Stimulated activated CD8-positive, alpha-beta memory T cell treated with anti-CD3 and anti-CD28 coated beads, Interleukin-12 subunit alpha, Interleukin-12 subunit beta, amount 100 ng/mL, for 4 hours (primary cell): Measurements from ENCODE around the gene LRMDA.

Experiments used
- DNase-seq: peaks from one replicate; pipeline ENCODE4 v3.0.0-alpha.2; 2020; ENCODE audit warnings: low read depth

Gene LRMDA

DNA sequence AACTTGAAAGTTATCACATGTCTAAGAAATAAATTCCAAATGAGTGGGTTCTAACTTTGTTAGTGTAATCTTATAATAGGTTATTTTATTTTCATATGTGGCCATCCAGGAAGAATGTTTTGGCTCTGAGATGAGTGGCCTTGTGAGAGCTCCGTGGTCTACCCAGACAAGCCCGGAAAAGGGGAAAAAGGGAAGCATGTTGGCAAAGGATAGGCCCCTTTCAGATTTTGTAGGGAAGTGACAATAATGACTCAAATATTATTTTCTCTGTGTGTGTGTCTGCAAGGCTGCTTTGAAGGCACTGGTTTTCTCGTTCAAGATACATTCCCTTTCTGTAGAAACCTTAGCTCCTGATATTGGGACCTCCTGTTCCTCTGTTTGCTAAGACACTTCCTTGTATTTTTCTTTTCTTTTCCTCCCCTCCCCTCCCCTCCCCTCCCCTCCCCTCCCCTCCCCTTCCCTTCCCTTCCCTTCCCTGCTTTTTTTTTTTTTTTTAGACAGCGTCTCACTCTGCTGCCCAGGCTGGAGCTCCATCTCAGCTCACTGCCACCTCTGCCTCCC, 240.8 kb downstream of the LRMDA start:
- no peak for DNase-seq

DNA sequence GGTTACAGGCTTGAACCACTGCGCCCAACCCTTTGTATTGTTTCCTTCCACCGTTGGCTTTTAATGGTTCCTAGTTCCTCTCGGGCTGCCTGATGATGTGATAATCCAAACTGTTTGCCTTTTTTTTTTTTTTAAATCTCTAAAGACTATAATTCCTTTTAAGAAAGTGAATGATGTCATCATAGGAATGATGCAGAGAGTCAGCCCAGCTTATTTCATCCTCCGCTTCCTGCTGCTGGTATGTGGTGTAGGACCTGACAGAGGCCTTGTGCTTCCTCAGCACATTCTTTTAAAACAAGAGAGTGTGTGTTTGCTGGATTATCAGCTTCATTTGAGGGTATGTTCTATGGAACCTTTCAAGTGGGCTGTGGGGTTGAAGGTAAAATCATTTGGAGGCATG, 241.4 kb downstream of the LRMDA start:
- no peak for DNase-seq

DNA sequence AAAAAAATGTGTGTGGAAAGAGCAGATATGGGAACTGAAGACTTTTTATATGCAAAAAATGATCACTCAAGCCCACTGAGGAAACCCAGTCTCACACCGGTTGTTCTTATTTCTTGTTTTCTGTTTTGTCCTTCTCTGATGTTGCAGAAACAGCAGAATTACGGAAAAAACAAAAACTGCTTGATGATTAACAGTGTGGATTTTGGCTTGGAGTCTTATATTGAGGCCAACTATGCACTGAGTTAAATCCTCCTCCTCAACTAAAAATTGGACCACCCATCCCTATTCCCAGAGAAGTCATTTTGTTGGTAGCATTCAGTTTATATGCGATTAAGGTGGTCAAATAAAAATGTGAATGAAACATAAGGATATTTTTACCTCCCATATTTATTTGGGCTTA, 246.1 kb downstream of the LRMDA start:
- DNase-seq = no peak

DNA sequence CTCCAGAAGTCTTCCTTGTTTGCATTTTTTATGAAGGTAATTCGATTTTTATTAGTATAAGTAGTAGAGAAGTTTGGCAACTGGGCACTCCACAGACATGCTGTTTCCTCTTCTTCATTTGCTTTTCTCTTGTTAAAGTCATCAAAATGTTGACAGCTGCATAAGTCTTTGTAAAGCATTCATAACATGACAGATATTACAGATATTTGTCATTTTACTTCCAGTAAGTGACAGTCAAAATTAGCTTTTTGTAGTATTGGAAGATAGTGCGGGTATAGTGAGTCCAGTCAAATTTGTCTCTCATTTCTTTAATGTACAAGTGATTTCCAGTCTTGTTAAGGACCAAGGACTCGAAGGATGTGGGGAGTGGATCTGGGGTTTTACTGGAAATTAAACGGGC, 247.1 kb downstream of the LRMDA start:
- no peak for DNase-seq

DNA sequence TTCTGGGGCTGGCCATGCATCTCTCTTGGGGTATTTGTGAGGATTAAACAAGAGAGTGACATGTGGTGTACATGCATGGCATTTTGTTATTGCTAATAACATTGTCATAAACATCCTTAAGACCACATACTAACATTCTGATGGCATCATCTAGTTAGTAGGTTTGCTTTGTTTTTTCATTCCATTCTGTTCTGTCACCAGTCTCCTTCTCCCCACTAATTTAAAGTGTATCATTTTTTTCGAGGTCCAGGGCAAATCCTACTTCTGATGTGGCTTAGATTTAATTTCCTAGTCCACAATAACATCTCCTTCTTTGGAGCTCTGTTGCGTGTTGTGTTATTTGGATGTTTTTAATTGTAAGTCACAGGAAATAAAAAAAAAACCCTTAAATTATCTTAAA, 248.1 kb downstream of the LRMDA start:
- no peak for DNase-seq

DNA sequence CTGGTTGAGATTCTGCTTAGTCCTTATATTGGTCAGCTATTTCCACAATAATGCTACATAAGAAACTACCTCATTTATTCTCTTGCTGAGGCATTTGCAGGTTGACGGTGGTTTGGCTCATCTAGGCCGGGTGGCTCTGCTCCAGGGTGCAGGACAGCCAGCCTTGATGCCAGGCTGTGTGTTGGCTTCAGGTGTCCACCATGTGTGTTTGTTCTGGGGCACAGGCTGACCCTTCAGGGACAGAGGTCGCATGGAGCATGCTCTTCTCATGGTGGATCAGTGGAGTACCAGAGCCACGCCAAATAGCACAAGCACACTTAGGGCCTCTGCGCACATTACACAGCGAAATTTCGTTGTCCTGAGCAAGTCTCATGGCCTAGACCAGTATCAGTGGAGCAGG, 249.9 kb downstream of the LRMDA start:
- DNase-seq = no peak

DNA sequence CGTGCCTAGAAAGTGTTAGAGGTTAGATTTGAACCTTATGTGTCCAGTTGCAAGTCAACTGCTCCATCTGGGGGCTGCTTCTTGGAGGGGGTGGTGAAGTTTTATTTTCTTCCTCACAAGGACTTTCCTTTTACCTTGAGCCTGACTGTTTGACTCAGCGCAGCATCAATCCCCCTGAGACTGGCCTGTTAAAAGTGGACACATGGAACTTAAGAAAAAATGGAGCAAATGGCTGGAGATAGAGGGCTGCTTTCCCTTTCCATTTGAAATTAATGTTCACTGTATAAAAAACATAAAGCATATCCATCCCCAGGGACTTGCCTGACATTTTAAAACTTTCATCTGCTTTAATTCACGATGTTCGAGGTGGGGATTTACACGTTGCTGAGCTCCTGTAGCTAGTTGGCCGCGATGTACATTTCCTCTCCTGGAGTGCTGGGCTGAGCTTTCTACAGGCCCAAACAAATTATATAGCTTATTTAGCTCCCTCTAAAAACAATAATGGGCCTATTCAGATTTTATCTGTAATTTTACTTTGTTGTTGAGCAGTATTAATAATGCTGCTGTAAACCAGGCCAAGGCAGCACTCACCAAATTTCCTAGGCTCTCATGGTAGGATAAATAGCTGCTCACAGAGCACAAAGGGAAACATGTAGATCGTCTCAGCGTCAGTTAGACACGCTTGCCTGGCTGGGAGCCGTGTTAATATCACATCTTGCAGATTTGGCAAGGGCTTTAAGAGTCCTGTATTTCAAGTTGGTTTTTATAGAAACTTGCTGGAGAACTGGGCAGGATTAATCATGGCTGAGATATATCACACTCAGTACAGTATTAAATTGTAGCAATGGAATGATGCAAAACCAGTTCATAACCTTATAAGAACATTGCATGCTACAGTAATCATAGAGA, 251.5 kb downstream of the LRMDA start:
- no peak for DNase-seq

DNA sequence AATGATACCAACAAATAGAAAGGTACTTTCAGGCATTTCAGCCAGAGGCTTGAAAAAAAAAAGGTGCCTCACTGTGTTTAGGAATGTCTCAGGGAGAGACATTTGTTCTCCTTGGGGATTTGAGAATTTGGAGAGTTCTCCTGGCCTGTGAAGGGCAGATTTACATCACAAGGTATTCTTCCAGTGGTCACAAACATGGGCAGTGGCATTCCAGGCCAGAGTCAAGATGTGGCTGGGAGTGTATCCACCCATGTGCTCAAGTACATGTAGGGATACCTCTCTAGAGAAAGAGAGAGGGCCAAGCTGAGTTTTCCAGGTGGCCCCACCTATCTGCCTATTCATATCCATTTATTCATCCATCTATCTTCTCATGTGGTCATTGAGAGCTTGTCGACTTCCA, 253.8 kb downstream of the LRMDA start:
- DNase-seq = no peak

DNA sequence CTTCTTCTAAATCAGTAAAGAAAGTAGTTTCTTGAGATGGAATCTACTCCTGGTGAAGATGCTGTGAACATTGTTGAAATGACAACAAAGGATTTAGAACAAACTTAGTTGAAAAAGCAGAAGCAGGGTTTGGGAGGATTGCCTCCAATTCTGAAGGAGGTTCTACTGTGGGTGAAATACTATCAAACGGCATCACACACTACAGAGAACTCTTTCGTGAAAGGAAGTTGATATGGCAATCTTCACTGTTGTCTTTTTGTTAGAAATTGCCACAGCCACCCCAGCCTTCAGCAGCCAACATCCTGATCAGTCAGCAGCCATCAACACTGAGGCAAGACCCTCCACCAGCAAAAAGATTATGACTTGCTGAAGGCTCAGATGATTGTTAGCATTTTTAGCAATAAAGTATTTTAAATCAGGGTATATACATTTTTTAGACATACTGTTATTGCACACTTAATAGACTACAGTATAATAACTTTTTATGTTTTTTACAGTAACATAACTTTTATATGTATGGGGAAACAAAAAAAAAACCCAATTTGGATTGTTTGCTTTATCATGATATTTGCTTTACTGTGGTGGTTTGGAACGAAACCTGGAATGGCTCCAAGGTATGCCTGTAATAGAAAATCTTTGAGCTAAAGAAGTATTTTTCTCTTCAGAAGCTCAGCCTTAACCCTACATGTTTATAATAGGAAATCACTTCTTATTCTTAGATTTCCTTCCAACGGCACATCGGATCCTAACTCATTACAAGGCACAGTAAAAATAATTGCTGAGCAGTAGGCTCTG, 257.3 kb downstream of the LRMDA start:
- DNase-seq = no peak

DNA sequence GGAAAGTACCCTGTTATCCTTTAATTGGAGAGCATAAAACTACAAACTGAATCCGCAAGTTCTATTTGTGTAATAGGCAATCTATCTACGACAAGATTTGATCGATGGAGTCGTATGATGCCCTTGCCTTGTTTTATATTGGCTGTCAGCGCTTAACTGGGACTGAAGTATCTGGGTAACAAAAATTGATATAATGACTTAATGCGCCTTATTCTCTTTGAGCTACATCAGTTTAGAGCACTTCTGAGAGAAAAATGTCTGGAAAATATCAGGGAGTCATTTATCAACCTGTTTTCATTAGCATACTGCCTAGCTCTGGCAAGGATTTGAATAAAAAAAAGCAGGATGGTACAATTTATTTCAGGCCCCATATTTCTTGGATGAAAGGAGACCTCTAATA, 262.1 kb downstream of the LRMDA start:
- DNase-seq = no peak

DNA sequence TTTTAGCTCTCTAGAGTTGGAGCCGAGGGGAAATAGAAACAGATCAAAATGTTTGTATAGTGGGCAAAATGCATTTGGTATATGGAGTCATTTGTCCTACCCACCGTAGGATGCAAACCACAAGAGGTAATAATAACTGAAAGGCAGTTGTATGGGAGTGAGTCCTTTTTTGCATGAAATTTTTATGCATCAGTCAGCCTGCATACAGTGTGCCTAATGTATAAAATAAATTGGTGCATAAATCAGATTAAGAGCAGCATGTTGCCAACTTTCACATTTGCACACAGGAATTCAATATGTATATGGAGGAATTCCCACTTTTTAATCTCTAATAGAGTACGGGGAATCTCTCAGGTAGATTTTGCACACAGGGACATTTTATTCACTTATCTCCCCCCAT, 262.8 kb downstream of the LRMDA start:
- no peak for DNase-seq

DNA sequence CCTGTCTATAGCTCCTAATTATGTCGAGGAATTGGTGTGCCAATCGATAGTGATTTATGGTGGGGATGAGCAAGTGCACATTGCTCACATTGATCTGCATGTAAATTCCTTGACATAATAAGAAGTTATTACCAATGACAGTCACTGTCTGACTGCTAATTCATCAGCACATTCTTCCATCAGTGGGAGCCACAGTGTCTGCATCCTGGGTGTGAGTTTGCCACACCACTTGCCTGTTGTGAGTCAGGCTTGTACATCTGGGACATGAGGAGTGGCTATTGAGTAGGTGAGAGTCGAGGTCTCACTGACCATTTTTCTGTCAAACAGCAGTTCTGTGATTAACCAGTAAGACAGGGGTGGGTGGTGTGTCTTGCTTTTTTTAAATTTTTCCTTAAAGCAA, 263.4 kb downstream of the LRMDA start:
- no peak for DNase-seq

DNA sequence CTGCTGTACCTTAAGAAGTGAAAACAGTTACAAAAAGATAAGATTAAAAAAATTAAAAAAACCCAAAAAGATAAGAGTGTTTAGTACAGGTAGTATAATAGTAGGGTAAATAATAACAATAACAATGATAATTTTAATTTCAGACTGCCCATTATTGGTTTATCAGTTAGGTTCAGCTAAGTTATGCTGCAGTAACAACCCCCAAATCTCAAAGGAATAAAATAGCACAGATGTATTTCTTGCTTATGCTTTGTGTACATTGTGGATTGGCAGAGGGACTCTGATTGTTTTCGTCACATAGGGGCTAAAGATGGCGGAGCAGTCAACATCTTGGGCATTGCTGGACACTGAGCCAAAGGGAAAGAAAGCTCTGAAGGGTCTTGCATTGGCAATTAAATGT, 264.6 kb downstream of the LRMDA start:
- DNase-seq = no peak

DNA sequence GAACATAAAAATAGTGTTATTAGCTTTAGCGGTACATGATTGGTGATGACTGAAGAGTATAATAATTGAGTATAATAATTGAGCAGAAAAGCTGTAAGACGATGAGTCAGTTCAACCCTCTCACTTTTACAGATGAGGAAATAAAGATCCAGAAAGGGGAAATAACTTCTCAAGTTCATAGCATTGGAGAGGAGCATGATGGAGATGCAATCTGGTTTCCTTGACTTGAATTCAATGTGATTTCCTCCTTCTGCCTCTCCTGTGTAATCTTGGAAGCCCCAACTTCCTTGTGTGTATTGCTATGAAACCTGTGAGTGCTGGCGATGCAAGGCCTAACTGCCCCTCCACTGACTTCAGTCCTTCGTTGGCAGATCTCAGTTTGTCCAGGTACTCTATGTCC, 265.1 kb downstream of the LRMDA start:
- DNase-seq = no peak

DNA sequence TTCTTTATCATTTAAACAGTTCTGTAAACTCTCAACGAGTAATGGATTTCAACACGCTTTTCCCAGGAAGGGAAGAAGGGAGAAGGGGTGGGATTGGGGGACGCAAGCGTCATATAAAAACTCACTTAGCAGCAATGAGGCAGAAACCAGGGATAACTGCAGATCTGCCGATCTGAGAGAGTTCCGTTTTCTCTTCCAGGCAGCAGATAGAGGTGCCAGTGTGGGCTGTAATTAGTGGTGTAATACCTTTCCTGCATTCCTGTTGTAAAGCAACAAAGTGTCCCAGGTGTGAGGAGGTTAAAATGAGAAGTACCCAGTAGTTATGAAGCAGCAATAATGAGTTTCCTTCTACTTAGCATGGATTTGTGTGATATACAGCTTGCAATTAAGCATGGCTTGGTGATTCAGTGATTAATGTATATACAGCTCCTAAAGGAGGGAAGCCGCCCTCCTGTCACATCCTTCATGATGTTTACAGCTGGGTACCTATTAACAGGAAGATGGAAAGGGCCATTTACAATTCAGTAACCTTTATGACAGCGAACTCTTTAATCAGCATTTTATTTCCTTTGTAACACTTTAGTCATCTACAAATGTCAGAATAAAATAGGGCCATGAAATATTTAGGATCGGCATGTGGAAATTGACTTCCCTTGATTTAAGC, 271.9 kb downstream of the LRMDA start:
- no peak for DNase-seq

DNA sequence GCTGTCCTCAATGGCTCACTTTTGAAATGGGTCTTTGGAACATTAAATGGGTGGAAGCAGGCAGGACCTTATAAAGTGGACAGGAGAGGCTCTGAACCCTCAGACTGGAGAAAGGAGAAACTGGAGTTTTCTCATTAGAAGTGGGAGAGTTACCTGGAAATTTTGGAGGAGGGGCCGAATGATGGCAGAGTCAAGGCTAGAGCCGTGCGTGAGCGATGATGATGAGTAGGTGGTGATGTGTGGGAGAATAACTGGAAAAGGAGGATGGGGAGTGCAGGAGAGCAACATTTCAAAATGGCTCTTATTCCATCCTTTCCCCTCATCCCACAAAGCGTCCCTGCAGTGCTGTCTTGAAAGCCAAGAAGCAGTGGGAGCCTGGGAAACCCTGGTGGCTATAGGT, 274.0 kb downstream of the LRMDA start:
- DNase-seq = no peak

DNA sequence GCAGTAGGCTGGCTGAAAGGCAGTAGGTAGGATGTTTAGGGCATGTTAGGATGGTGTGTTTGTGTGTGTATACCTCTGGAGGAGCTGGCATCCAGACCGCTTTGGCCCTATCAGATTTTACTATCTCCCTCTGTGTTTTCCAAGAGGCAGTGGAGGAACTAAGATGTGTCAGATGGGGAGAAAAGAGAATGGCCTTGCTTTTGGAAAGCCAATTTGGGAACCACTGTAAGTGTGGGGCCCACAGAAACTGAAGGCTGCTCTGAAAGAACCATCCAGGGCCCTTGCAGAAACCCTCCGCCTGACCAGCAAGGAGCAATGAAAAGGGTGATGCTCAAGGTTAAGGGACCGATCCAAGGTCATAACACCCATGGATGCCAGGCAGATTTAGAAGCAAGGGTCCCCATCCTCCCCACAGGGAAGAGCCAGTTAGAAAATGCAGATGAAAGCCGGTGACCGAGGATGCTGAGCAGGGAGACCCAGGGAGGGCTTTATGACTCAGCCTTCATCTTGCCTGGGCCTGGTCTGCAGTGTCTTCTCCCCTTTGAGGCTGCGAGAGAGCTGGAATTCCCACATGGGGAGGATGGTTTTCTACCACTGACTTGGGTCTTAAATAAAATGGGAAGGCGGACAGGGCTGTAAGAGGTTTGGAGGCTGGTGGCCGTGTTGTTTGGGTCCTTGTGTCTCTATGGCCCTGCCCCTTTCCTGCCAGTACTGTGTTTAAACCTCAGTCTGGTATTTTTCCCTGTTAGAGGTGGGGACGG, 275.8 kb downstream of the LRMDA start:
- no peak for DNase-seq

DNA sequence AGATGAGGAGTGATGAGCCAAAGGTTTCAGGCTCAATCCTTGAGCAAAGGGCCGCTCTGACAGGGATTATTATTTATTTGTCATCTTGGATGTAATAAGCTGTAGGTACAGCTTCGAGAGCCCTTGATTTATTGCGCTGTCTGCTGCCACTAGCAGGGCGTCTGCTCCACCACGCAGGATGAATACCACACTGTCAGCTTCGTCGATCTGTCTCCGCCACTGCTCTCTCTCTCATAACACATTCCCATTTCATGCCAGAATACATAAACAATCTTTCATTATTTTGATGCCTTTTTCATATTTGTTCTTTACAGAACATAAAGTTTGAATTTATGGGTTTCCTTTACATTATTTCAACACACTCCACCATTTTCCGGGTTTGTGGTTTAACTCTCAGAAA, 276.6 kb downstream of the LRMDA start:
- no peak for DNase-seq

DNA sequence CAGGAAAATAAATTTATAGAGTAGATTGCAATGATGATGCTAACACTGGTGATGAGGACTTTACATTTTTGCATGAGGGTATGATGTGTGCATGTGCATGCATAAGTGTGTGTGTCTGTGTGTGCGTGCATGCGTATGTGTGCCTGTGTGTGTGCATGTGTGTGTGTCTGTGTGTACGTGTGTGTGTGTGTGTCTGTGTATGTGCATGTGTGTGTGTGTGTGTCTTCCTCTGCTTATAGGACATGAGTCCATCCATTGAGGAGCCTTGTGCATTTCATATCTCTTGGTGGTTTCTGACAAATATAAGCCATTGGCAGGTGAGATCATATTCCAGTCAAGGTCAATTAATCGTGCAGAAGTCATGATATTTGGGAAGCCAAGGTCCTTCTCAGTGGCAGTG, 277.8 kb downstream of the LRMDA start:
- DNase-seq = no peak

DNA sequence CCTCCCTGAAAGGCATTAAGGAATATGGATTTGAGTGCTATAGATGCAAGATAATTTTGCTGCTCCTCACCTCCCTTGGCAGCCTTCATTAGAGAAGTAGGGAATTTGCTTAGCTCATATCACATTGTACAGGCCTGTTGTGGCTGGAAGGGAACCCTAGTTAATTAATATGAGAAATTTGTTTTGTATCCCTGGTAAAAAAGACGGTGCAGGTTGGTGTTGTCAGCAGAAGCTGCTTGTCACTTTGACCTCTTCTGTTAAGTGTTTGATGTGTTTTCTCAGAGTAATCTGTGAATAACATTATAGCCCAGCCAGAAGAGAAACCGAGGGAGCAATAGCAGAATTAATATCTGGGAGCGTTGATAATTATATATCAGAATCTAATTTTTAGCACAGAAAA, 278.4 kb downstream of the LRMDA start:
- DNase-seq = no peak

DNA sequence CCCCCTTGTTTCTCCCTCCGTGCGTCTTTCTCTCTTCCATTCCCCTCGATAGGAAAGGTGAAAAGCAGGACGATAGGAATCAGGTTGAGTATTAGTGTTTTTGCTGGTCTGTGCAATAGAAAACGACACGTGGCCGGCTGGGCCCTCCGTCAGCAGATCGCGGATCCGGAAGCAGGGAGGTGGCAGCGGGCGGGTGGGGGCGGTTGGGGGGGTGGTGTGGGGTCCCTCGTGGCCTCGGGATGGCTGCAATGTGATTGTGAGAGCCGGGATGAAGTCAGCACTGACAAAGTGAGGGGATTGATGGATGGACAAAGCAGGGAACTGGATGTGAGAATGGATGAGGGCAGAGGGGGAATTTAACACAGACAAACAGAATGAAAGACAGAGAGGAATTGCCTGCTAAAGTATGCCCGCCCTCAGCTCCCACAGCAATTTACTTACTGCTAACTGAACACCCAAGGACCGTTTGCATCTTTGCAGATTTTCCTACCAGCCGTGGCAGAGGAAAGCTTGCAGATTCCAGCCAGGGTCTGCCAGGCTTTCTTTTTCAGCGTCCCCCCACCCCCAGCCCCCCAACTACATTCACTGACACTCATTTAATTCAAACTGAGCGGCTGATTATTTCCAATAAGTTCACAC, 280.9 kb downstream of the LRMDA start:
- no peak for DNase-seq
